Measurements from ENCODE around the gene MAD2L1. TPM values are rescaled to one million over a fixed set of nuclear protein-coding genes. Genes with fewer than 3 reads are reported as not detected.

MAD2L1 gene
- total and polyA plus RNA-seq, 8 donors = 0.45 to 10.1 (median 2.4) TPM; not detected in 1

- peak in 1 of 2 donors; percentile 64 for DNase-seq
- WGBS, 5 donors = 10 to 31% (median 27%) methylated on average over 1 of the region's 1 CpG
- peak in 1 of 3 donors; percentile 60 for TF ChIP-seq POLR2AphosphoS5 (IDR thresholded peaks at IDR 0.05)
- no peak for TF ChIP-seq POLR2A (IDR thresholded peaks at IDR 0.05)
- TF ChIP-seq EP300 (IDR thresholded peaks at IDR 0.05) = no peak
- H3K36me3 ChIP-seq = peaks cover 0 to 10% (median 0%) of the 10 kb centered on the region in 4 donors
- H3K9me3 ChIP-seq = no peaks in the 10 kb centered on the region
- no peak overlapping the region for H3K27ac ChIP-seq
- no peaks in the 10 kb centered on the region for H3K27me3 ChIP-seq
- no peak overlapping the region for H3K4me3 ChIP-seq
- H3K4me1 ChIP-seq = peaks cover 0 to 20% (median 4%) of the 10 kb centered on the region in 4 donors
- intact Hi-C loops (cut with DNase I; ENCODE audit: low total_unique reads) = no loop called here
These were observed 11.5 kb downstream of the MAD2L1 start for GRCh38 chr4:120055162-120055561.

- WGBS, 5 donors = 52 to 70% (median 64%) methylated on average over 1 of the region's 1 CpG
These were observed 12.7 kb downstream of the MAD2L1 start for GRCh38 chr4:120053911-120054310.

GRCh38 chr4:120052856-120053255, 13.8 kb downstream of the MAD2L1 start:
- Histone ChIP-seq H3K9me3 (no peaks in the 10 kb centered on the region), H3K4me1 (peaks cover 0 to 25% (median 9%) of the 10 kb centered on the region in 4 donors), H3K36me3 (no peaks in the 10 kb centered on the region), H3K27ac (peak overlapping the region in 1 of 5 donors; percentile 29), H3K4me3 (no peak overlapping the region), H3K27me3 (no peaks in the 10 kb centered on the region)
- intact Hi-C loops (cut with DNase I; ENCODE audit: low total_unique reads) = no loop called here
- TF ChIP-seq POLR2A (IDR thresholded peaks at IDR 0.05) (no peak), POLR2AphosphoS5 (IDR thresholded peaks at IDR 0.05) (peak in 1 of 3 donors; percentile 22), EP300 (IDR thresholded peaks at IDR 0.05) (no peak), CTCF (IDR thresholded peaks at IDR 0.05) (no peak)
- DNase-seq = peak in 1 of 2 donors; percentile 74
- WGBS, 5 donors = 60 to 82% (median 76%) methylated on average over 4 of the region's 4 CpGs

More at GRCh38 chr4:120053911-120054310, 12.7 kb downstream of the MAD2L1 start:
- no peak for DNase-seq
- H3K27me3 ChIP-seq = no peaks in the 10 kb centered on the region
- TF ChIP-seq POLR2A (IDR thresholded peaks at IDR 0.05) (no peak), CTCF (IDR thresholded peaks at IDR 0.05) (no peak), EP300 (IDR thresholded peaks at IDR 0.05) (no peak), POLR2AphosphoS5 (IDR thresholded peaks at IDR 0.05) (no peak)
- no peaks in the 10 kb centered on the region for H3K9me3 ChIP-seq
- H3K4me1 ChIP-seq = peaks cover 0 to 25% (median 9%) of the 10 kb centered on the region in 4 donors
- no peak overlapping the region for H3K4me3 ChIP-seq
- intact Hi-C loops (cut with DNase I; ENCODE audit: low total_unique reads) = no loop called here
- H3K27ac ChIP-seq = peak overlapping the region in 1 of 5 donors; percentile 29
- peaks cover 0 to 8% (median 0%) of the 10 kb centered on the region in 4 donors for H3K36me3 ChIP-seq

GRCh38 chr4:120051253-120051652, 15.4 kb downstream of the MAD2L1 start:
- WGBS, 5 donors = 74 to 80% (median 75%) methylated on average over 1 of the region's 1 CpG
- Histone ChIP-seq H3K27me3 (no peaks in the 10 kb centered on the region), H3K4me3 (no peak overlapping the region), H3K4me1 (peaks cover 0 to 25% (median 8%) of the 10 kb centered on the region in 4 donors), H3K9me3 (no peaks in the 10 kb centered on the region), H3K27ac (no peak overlapping the region), H3K36me3 (no peaks in the 10 kb centered on the region)
- TF ChIP-seq EP300 (IDR thresholded peaks at IDR 0.05) = no peak
- TF ChIP-seq POLR2AphosphoS5 (IDR thresholded peaks at IDR 0.05) = no peak
- no peak for TF ChIP-seq POLR2A (IDR thresholded peaks at IDR 0.05)
- TF ChIP-seq CTCF (IDR thresholded peaks at IDR 0.05) = no peak
- DNase-seq = no peak
- intact Hi-C loops (cut with DNase I; ENCODE audit: low total_unique reads) = no loop called here

Data from stomach (tissue), 9 donors.